Measurements from ENCODE around the gene BHMT. TPM values are rescaled to one million over a fixed set of nuclear protein-coding genes. Genes with fewer than 3 reads are reported as not detected.

Gene BHMT
- total RNA-seq, 1 experiment from 2014 or later: 1.2 TPM

DNA sequence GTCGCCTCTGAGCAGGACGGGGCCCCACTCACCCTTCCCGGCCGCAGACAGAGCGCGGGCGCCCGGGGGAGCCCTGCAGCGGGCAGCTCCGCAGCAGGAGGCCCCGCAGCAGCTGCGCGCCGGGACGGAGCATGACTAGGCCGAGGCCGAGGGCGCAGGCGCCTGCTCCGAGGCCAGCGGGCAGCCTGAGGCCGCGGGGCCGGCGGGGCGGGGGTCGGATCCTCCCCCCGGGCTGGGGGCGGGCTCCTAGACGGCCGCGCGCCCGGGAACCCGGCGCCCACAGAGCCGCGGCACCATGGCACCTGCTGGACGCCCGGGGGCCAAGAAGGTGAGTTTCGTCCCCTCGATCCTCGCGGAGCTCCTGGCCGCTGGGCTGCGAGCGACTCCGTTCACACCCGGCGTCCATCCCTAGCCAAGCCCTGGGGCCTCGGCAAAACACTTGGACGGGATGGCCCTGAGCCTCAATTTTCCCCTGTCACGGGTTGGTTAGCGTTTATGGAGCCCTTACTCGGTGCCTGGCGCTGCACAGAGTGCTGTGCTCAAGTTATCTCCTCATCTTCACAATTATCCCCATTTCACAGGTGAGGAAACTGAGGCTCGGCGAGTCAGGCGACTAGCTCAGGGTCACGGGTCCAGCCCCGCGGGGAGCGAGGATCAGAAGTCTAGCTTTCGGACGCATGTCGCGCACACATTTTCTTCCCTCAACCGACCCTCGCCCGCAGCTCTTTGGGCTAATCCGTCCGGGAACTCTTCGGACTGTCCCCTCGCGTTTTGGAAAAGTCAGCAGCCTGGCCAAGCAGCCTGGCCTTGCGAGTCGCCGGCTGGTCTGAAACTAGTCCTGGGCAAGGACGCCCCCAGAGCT, 41.9 kb upstream of the BHMT start, which contains the start of the genes BHMT2 and DMGDH:
TSS of gene BHMT2 (plus strand) at position 280 of the 862 bp plus-strand sequence. CDS start at position 296, 16 bp downstream.
TSS of gene DMGDH (minus strand) at position 187 of the 862 bp plus-strand sequence. CDS start at position 133, 54 bp downstream.
- Mint-ChIP-seq H3K36me3 (peaks cover 8% of the 10 kb centered on the region), H3K4me3 (no peak within 1 kb of the TSS), H3K27me3 (ENCODE audit: low read depth) (no peaks in the 10 kb centered on the region), H3K27ac (no peak within 1 kb of the TSS), H3K4me1 (no peaks in the 10 kb centered on the region), H3K9me3 (peaks cover 27% of the 10 kb centered on the region)
- ATAC-seq (peak; percentile 32; the same call in 1 of the 2 replicates), DNase-seq (ENCODE audit: low spot score) (no peak)
- ChIA-PET CTCF (interaction anchor here (0.5 to 1.4 kb wide), 3 partner anchors 45 to 63 kb away, joined by 5 to 7 read pairs (median 6); no protein-coding TSS in a partner anchor), POLR2A (no interaction called here)
- TF ChIP-seq TEAD4 (CRISPR knock-in tag; IDR thresholded peaks at IDR 0.05) (no peak), ZNF219 (CRISPR knock-in tag; IDR thresholded peaks at IDR 0.05; ENCODE audit: borderline replicate concordance) (no peak), KAT7 (CRISPR knock-in tag; IDR thresholded peaks at IDR 0.05; ENCODE audit: borderline replicate concordance) (no peak), ETV6 (CRISPR knock-in tag; IDR thresholded peaks at IDR 0.05) (no peak), GABPB1 (CRISPR knock-in tag; IDR thresholded peaks at IDR 0.05) (peak; percentile 36; the same call in 1 of the 2 replicates)
- TF ChIP-seq, protein P1, sequence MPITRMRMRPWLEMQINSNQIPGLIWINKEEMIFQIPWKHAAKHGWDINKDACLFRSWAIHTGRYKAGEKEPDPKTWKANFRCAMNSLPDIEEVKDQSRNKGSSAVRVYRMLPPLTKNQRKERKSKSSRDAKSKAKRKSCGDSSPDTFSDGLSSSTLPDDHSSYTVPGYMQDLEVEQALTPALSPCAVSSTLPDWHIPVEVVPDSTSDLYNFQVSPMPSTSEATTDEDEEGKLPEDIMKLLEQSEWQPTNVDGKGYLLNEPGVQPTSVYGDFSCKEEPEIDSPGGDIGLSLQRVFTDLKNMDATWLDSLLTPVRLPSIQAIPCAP (CRISPR knock-in tag; IDR thresholded peaks at IDR 0.05): no peak

DNA sequence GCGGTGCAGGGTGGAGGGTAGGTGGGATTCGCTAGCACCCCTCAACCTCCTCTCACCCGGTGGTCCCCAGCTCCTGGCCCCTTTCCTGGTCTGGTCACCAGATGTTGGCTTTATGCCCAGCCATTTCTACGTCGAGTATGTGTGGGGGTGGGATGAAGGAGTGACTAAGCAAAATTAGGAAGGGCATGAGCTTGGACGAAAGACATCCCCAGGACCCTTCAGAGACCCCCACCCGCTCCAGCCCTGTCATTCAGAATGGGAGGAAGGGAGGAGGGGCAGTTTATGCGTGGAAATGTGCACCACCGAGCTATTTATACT, 41.3 kb upstream of the BHMT start:
- no peaks in the 10 kb centered on the region for H3K27me3 Mint-ChIP-seq (ENCODE audit: low read depth)
- H3K9me3 Mint-ChIP-seq: peaks cover 28% of the 10 kb centered on the region
- peaks cover 8% of the 10 kb centered on the region for H3K36me3 Mint-ChIP-seq
- no peak overlapping the region for H3K27ac Mint-ChIP-seq
- TF ChIP-seq SMAD4 (CRISPR knock-in tag; IDR thresholded peaks at IDR 0.05) (no peak), ZNF671 (CRISPR knock-in tag; IDR thresholded peaks at IDR 0.05) (no peak), OVOL2 (CRISPR knock-in tag; IDR thresholded peaks at IDR 0.05; ENCODE audit: borderline replicate concordance) (no peak), ELF4 (CRISPR knock-in tag; IDR thresholded peaks at IDR 0.05; ENCODE audit: low read depth) (no peak)
- TF ChIP-seq, protein P2, sequence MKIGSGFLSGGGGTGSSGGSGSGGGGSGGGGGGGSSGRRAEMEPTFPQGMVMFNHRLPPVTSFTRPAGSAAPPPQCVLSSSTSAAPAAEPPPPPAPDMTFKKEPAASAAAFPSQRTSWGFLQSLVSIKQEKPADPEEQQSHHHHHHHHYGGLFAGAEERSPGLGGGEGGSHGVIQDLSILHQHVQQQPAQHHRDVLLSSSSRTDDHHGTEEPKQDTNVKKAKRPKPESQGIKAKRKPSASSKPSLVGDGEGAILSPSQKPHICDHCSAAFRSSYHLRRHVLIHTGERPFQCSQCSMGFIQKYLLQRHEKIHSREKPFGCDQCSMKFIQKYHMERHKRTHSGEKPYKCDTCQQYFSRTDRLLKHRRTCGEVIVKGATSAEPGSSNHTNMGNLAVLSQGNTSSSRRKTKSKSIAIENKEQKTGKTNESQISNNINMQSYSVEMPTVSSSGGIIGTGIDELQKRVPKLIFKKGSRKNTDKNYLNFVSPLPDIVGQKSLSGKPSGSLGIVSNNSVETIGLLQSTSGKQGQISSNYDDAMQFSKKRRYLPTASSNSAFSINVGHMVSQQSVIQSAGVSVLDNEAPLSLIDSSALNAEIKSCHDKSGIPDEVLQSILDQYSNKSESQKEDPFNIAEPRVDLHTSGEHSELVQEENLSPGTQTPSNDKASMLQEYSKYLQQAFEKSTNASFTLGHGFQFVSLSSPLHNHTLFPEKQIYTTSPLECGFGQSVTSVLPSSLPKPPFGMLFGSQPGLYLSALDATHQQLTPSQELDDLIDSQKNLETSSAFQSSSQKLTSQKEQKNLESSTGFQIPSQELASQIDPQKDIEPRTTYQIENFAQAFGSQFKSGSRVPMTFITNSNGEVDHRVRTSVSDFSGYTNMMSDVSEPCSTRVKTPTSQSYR (CRISPR knock-in tag; IDR thresholded peaks at IDR 0.05): no peak
- TF ChIP-seq, protein P3, sequence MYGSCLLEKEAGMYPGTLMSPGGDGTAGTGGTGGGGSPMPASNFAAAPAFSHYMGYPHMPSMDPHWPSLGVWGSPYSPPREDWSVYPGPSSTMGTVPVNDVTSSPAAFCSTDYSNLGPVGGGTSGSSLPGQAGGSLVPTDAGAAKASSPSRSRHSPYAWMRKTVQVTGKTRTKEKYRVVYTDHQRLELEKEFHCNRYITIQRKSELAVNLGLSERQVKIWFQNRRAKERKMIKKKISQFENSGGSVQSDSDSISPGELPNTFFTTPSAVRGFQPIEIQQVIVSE (CRISPR knock-in tag; IDR thresholded peaks at IDR 0.05; ENCODE audit: borderline replicate concordance): no peak
- DNase-seq (ENCODE audit: low spot score) (no peak), ATAC-seq (no peak)
- no peaks in the 10 kb centered on the region for H3K4me1 Mint-ChIP-seq
- ChIA-PET CTCF (interaction anchor here (1.3 to 1.4 kb wide), 2 partner anchors 45 to 63 kb away, joined by 6 to 7 read pairs; no protein-coding TSS in a partner anchor), POLR2A (interaction anchor here (0.6 kb wide), 1 partner anchor 1953 kb away, joined by 3 read pairs; no protein-coding TSS in a partner anchor)
- H3K4me3 Mint-ChIP-seq: no peak overlapping the region

DNA sequence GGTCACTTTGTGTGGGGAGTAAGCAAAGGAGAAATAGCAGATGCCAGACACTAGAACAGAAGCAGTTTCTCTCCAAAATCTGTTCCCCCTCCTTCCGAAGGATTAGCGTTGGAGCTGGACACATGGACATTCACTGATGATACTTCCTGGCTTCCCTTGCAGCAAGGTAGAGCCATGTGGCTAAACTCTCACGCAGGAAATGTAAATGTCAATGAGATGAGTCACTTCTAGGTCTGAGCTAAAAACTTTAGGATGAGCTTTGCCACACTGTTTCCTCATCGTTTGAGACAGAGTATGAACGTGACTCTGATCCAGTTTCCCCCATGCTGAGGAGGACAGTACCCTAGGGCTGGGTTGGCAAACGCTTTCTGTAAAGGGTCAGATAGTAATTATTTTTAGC, 37.0 kb upstream of the BHMT start:
- Mint-ChIP-seq H3K27me3 (ENCODE audit: low read depth) (no peaks in the 10 kb centered on the region), H3K9me3 (peaks cover 21% of the 10 kb centered on the region), H3K36me3 (peaks cover 8% of the 10 kb centered on the region), H3K27ac (no peak overlapping the region), H3K4me1 (0 out of 2 replicates have a peak, but pooled peaks cover 4% of the 10 kb centered on the region), H3K4me3 (no peak overlapping the region)
- DNase-seq (ENCODE audit: low spot score) (no peak), ATAC-seq (no peak)
- ChIA-PET CTCF (interaction anchor here (0.9 to 3.1 kb wide), 4 partner anchors 50 to 71 kb away, joined by 3 to 11 read pairs (median 8); no protein-coding TSS in a partner anchor), POLR2A (no interaction called here)
- TF ChIP-seq, protein P4, sequence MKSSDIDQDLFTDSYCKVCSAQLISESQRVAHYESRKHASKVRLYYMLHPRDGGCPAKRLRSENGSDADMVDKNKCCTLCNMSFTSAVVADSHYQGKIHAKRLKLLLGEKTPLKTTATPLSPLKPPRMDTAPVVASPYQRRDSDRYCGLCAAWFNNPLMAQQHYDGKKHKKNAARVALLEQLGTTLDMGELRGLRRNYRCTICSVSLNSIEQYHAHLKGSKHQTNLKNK (CRISPR knock-in tag; IDR thresholded peaks at IDR 0.05): no peak
- TF ChIP-seq ZNF219 (CRISPR knock-in tag; IDR thresholded peaks at IDR 0.05; ENCODE audit: borderline replicate concordance) (no peak), NR3C1 (CRISPR knock-in tag; conservative IDR thresholded peaks at IDR 0.05; ENCODE audit: low read depth) (no peak), ATF1 (CRISPR knock-in tag; IDR thresholded peaks at IDR 0.05) (no peak), ZNF263 (CRISPR knock-in tag; IDR thresholded peaks at IDR 0.05; ENCODE audit: low read depth) (no peak), JUN (CRISPR knock-in tag; IDR thresholded peaks at IDR 0.05) (no peak)
- TF ChIP-seq, protein P5, sequence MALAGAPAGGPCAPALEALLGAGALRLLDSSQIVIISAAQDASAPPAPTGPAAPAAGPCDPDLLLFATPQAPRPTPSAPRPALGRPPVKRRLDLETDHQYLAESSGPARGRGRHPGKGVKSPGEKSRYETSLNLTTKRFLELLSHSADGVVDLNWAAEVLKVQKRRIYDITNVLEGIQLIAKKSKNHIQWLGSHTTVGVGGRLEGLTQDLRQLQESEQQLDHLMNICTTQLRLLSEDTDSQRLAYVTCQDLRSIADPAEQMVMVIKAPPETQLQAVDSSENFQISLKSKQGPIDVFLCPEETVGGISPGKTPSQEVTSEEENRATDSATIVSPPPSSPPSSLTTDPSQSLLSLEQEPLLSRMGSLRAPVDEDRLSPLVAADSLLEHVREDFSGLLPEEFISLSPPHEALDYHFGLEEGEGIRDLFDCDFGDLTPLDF (CRISPR knock-in tag; IDR thresholded peaks at IDR 0.05): no peak
- TF ChIP-seq, protein P6, sequence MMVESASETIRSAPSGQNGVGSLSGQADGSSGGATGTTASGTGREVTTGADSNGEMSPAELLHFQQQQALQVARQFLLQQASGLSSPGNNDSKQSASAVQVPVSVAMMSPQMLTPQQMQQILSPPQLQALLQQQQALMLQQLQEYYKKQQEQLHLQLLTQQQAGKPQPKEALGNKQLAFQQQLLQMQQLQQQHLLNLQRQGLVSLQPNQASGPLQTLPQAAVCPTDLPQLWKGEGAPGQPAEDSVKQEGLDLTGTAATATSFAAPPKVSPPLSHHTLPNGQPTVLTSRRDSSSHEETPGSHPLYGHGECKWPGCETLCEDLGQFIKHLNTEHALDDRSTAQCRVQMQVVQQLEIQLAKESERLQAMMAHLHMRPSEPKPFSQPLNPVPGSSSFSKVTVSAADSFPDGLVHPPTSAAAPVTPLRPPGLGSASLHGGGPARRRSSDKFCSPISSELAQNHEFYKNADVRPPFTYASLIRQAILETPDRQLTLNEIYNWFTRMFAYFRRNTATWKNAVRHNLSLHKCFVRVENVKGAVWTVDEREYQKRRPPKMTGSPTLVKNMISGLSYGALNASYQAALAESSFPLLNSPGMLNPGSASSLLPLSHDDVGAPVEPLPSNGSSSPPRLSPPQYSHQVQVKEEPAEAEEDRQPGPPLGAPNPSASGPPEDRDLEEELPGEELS (CRISPR knock-in tag; IDR thresholded peaks at IDR 0.05): no peak
- TF ChIP-seq, protein P7, sequence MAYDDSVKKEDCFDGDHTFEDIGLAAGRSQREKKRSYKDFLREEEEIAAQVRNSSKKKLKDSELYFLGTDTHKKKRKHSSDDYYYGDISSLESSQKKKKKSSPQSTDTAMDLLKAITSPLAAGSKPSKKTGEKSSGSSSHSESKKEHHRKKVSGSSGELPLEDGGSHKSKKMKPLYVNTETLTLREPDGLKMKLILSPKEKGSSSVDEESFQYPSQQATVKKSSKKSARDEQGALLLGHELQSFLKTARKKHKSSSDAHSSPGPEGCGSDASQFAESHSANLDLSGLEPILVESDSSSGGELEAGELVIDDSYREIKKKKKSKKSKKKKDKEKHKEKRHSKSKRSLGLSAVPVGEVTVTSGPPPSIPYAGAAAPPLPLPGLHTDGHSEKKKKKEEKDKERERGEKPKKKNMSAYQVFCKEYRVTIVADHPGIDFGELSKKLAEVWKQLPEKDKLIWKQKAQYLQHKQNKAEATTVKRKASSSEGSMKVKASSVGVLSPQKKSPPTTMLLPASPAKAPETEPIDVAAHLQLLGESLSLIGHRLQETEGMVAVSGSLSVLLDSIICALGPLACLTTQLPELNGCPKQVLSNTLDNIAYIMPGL (CRISPR knock-in tag; IDR thresholded peaks at IDR 0.05): no peak

Data from WTC11 (cell line).